Heart right ventricle (tissue), 16 donors: Measurements from ENCODE around the gene DND1. TPM values are rescaled to one million over a fixed set of nuclear protein-coding genes. Genes with fewer than 3 reads are reported as not detected.
"Not testable (repeated sequence)": the region's sequence is repeated elsewhere in the genome, so short reads cannot be mapped to it uniquely, and the experiment has no call there.

Source experiments
- ATAC-seq, 8 donors: fragments of 200-7000 bp; cut with Tn5 transposase; one replicate each; pipeline ENCODE4 v1.9.1; 2020; ENCODE audit warnings: mild to moderate bottlenecking in 8 of 8, moderate library complexity in 8 of 8, moderate number of reproducible peaks in 1 of 8
- DNase-seq, 2 donors: peaks; one replicate each; pipeline ENCODE4 v3.0.0-alpha.2; 2020
- H3K27ac ChIP-seq, 10 donors: fragments of 200-600 bp; sonication (generic) in 2 of 10; one replicate each; pipeline versions ENCODE4 v1.5.0 to v1.8.0; 2020 to 2022; ENCODE audit warnings: mild to moderate bottlenecking in 3 of 10
- H3K27me3 ChIP-seq, 7 donors: fragments of 200-600 bp; one replicate each; pipeline ENCODE4 v1.8.0; 2021 to 2022; ENCODE audit warnings: mild to moderate bottlenecking in 2 of 7
- H3K36me3 ChIP-seq, 9 donors: fragments of 200-600 bp; sonication (generic) in 1 of 9; one replicate each; pipeline versions ENCODE4 v1.5.0 to v1.8.0; 2020 to 2022; ENCODE audit warnings: mild to moderate bottlenecking in 2 of 9
- H3K4me1 ChIP-seq, 9 donors: fragments of 200-600 bp; sonication (generic) in 1 of 9; one replicate each; pipeline versions ENCODE4 v1.5.0 to v1.8.0; 2020 to 2022; ENCODE audit warnings: mild to moderate bottlenecking in 4 of 9
- H3K4me3 ChIP-seq, 10 donors: fragments of 200-600 bp; sonication (generic) in 2 of 10; one replicate each; pipeline versions ENCODE4 v1.5.0 to v1.8.0; 2020 to 2022; ENCODE audit warnings: mild to moderate bottlenecking in 7 of 10, moderate library complexity in 2 of 10
- H3K9me3 ChIP-seq, 11 donors: fragments of 200-600 bp in 10 of 11; sonication (generic) in 2 of 11; one replicate each; pipeline versions ENCODE4 v1.5.0 to v1.8.0; 2013 to 2022; ENCODE audit warnings: mild to moderate bottlenecking in 2 of 11, control low read depth in 1 of 11, moderate library complexity in 1 of 11
- CTCF ChIP-seq, 9 donors: fragments of 200-600 bp; sonication (generic) in 2 of 9; IDR thresholded peaks; one replicate each; pipeline versions ENCODE4 v1.5.0 to v1.8.0; 2021 to 2022; ENCODE audit warnings: antibody characterized with exemption in 9 of 9, mild to moderate bottlenecking in 5 of 9, moderate library complexity in 1 of 9
- WGBS, 2 donors: extraction: QIAGEN DNeasy Blood & Tissue Kit; methylation state at CpG; one replicate each; pipeline ENCODE4 v1.1.7; 2013; ENCODE audit warnings: inconsistent platforms in 1 of 2; 5-methylcytosine and 5-hydroxymethylcytosine counted together
- intact Hi-C, 10 donors: fragments of 100-400 bp; cut with DNase I; formaldehyde crosslinking; loops; one replicate each; pipeline versions ENCODE4 v1.11.1 to v1.14.2; 2022
- polyA plus RNA-seq, 2 donors: library from polyadenylated mRNA; stranded (reverse); fragments of 200-250 nt; gene quantifications; one replicate each; pipeline ENCODE4 v1.2.3, GENCODE V29; 2013
- total RNA-seq, 10 donors: library from RNA; stranded (reverse); fragmentation: NEBNext Ultra II Directional in 3 of 10; extraction: Animal tissue kit (Norgen Biotek cat#: 25700) in 3 of 10; gene quantifications; one replicate each; pipeline versions ENCODE4 v1.2.1 to v1.2.4, GENCODE V29; 2021 to 2023
- donor health status: Arrhythmogenic right ventricular cardiomyopathy.
- donor health status: ischemic (EF 13 %, LVEDD 7.1; RV severe dilation, severe dysfunction).
- donor health status: healthy with polysubstance abuse.
- donor health status: DM: no; HTN: yes; CAD: no.
- donor health status: DM: no; HTN: no; CAD: no.
- donor health status: ischemic (EF 25% LVEDD 6.9; RV normal size, moderate dysfunction).
- donor health status: ischemic (EF 25% LVEDD 5.7; RV mildly dilated, moderate dysfunction).
- donor health status: healthy.
- donor health status: DM: yes; HTN: yes; CAD: no.
- donor health status: Ischemic cardiomyopathy.
- donor health status: ischemic (EF 35%, LVEDD 5.7; RV mildly dilated, moderate dysfunction).
- donor health status: nonischemic (EF 11% LVEDD 7.7; RV severe dilation, severe dysfunction).
- donor health status: DM: yes; HTN: yes; CAD: no.
- donor health status: PGD.
- donor health status: ischemic (EF 29% LVEDD 5.4; RV normal size, mild dysfunction).
- donor health status: nonischemic (EF 23%, LVEDD 6.1; RV moderate dilation, normal function).

DND1 gene
- total and polyA plus RNA-seq, 12 donors: 0.17 to 2.0 (median 0.34) TPM; not detected in 1

GRCh38 chr5:140713562-140714094, 40.3 kb upstream of the DND1 start:
- no peak overlapping the region for H3K27ac ChIP-seq
- no peak overlapping the region for H3K4me3 ChIP-seq
- WGBS, 2 donors: 71 to 86% methylated on average over 1 of the region's 1 CpG
- ATAC-seq (no peak), DNase-seq (no peak)
- no peaks in the 10 kb centered on the region for H3K9me3 ChIP-seq
- no peak for TF ChIP-seq CTCF (IDR thresholded peaks at IDR 0.05)
- intact Hi-C loops: loop anchor here in 3 of 10 donors (5.0 to 10.0 kb wide), 2 partner anchors 341 to 349 kb away; partner anchors contain the start of gene SLC4A9 (in 2 of the 3)
- no peaks in the 10 kb centered on the region for H3K27me3 ChIP-seq
- H3K4me1 ChIP-seq: peaks cover 0 to 20% (median 4%) of the 10 kb centered on the region in 9 donors
- H3K36me3 ChIP-seq: no peaks in the 10 kb centered on the region

GRCh38 chr5:140711794-140712193, 38.4 kb upstream of the DND1 start:
- H3K9me3 ChIP-seq: no peaks in the 10 kb centered on the region
- peaks cover 0 to 20% (median 4%) of the 10 kb centered on the region in 9 donors for H3K4me1 ChIP-seq
- 87 to 91% methylated on average over 1 of the region's 1 CpG for WGBS, 2 donors
- peak overlapping the region in 3 of 10 donors; percentile 72 to 95 (median 89) for H3K27ac ChIP-seq
- peaks cover 0 to 12% (median 0%) of the 10 kb centered on the region in 9 donors for H3K36me3 ChIP-seq
- H3K4me3 ChIP-seq: peak overlapping the region in 5 of 10 donors; percentile 54 to 77 (median 67)
- no peak for TF ChIP-seq CTCF (IDR thresholded peaks at IDR 0.05)
- ATAC-seq (no peak), DNase-seq (no peak)
- H3K27me3 ChIP-seq: no peaks in the 10 kb centered on the region
- intact Hi-C loops: loop anchor here in 3 of 10 donors (5.0 to 10.0 kb wide), 2 partner anchors 339 to 347 kb away; partner anchors contain the start of gene SLC4A9 (in 2 of the 3)

GRCh38 chr5:140710899-140711552, 37.6 kb upstream of the DND1 start:
- no peaks in the 10 kb centered on the region for H3K27me3 ChIP-seq
- H3K36me3 ChIP-seq: peaks cover 0 to 19% (median 5%) of the 10 kb centered on the region in 9 donors
- intact Hi-C loops: loop anchor here in 3 of 10 donors (5.0 to 10.0 kb wide), 2 partner anchors 339 to 346 kb away; partner anchors contain the start of gene SLC4A9 (in 2 of the 3)
- DNase-seq (peak; percentile 82 to 88), ATAC-seq (peak; percentile 91 to 98 (median 97))
- H3K27ac ChIP-seq: peak overlapping the region in 9 of 10 donors; percentile 72 to 95 (median 83)
- H3K4me3 ChIP-seq: peak overlapping the region; percentile 31 to 77 (median 66)
- H3K4me1 ChIP-seq: peaks cover 0 to 20% (median 4%) of the 10 kb centered on the region in 9 donors
- 1% methylated on average over 27 of the region's 27 CpGs for WGBS, 2 donors
- TF ChIP-seq CTCF (IDR thresholded peaks at IDR 0.05): no peak
- H3K9me3 ChIP-seq: no peaks in the 10 kb centered on the region

- intact Hi-C loops: loop anchor here in 1 of 10 donors (10.0 kb wide), 1 partner anchor 304 kb away; the partner anchor contains the start of gene ANKHD1
Observed at GRCh38 chr5:140708787-140709186, 35.4 kb upstream of the DND1 start.

More at GRCh38 chr5:140708787-140709186, 35.4 kb upstream of the DND1 start:
- H3K9me3 ChIP-seq, ATAC-seq, H3K4me3 ChIP-seq, H3K27ac ChIP-seq, H3K27me3 ChIP-seq, DNase-seq: not testable (repeated sequence)
- WGBS, 2 donors: 91 to 95% methylated on average over 9 of the region's 9 CpGs
- Histone ChIP-seq H3K36me3 (peaks cover 0 to 42% (median 22%) of the 10 kb centered on the region in 9 donors), H3K4me1 (peaks cover 0 to 20% (median 4%) of the 10 kb centered on the region in 9 donors)
